ENCODE data around the gene TRIM32.

DNA sequence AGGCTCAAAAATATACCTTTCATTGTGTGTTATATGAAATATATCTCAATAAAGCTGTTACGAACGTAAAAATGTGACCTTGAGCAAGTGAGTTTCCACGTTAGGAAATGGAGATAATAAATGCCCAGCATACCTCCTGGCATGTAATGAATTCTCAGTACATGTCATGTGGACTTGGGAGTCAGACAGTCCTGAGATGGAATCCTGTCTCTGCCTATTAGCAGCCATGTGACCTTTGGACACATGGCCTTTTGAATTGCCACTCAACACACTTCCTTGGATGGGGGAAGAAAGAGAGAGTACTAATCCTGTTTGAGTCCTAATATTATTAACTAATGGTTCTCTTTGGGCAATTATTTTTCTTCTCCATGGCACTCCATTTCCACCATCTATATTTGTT lies 25.7 kb downstream of the TRIM32 start:
- TF ChIP-seq, protein P1, sequence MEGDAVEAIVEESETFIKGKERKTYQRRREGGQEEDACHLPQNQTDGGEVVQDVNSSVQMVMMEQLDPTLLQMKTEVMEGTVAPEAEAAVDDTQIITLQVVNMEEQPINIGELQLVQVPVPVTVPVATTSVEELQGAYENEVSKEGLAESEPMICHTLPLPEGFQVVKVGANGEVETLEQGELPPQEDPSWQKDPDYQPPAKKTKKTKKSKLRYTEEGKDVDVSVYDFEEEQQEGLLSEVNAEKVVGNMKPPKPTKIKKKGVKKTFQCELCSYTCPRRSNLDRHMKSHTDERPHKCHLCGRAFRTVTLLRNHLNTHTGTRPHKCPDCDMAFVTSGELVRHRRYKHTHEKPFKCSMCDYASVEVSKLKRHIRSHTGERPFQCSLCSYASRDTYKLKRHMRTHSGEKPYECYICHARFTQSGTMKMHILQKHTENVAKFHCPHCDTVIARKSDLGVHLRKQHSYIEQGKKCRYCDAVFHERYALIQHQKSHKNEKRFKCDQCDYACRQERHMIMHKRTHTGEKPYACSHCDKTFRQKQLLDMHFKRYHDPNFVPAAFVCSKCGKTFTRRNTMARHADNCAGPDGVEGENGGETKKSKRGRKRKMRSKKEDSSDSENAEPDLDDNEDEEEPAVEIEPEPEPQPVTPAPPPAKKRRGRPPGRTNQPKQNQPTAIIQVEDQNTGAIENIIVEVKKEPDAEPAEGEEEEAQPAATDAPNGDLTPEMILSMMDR (IDR thresholded peaks at IDR 0.05) = no peak
- TF ChIP-seq EP300 (IDR thresholded peaks at IDR 0.05) (no peak), POLR2AphosphoS5 (IDR thresholded peaks at IDR 0.05) (no peak), POLR2A (IDR thresholded peaks at IDR 0.05) (no peak)
